Uterine smooth muscle cell (primary cell): ENCODE data around the gene STRA6. TPM values are rescaled to one million over a fixed set of nuclear protein-coding genes. Genes with fewer than 3 reads are reported as not detected.

Experiments used
- total RNA-seq: library from RNA; depleted of rRNA; stranded (reverse); fragments of >200 nt; gene quantifications from 2 replicates; pipeline ENCODE4 v1.2.3, GENCODE V29; 2014

The STRA6 gene, protein sequence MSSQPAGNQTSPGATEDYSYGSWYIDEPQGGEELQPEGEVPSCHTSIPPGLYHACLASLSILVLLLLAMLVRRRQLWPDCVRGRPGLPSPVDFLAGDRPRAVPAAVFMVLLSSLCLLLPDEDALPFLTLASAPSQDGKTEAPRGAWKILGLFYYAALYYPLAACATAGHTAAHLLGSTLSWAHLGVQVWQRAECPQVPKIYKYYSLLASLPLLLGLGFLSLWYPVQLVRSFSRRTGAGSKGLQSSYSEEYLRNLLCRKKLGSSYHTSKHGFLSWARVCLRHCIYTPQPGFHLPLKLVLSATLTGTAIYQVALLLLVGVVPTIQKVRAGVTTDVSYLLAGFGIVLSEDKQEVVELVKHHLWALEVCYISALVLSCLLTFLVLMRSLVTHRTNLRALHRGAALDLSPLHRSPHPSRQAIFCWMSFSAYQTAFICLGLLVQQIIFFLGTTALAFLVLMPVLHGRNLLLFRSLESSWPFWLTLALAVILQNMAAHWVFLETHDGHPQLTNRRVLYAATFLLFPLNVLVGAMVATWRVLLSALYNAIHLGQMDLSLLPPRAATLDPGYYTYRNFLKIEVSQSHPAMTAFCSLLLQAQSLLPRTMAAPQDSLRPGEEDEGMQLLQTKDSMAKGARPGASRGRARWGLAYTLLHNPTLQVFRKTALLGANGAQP
- 3.9 and 4.5 TPM in 2 replicates for total RNA-seq

DNA sequence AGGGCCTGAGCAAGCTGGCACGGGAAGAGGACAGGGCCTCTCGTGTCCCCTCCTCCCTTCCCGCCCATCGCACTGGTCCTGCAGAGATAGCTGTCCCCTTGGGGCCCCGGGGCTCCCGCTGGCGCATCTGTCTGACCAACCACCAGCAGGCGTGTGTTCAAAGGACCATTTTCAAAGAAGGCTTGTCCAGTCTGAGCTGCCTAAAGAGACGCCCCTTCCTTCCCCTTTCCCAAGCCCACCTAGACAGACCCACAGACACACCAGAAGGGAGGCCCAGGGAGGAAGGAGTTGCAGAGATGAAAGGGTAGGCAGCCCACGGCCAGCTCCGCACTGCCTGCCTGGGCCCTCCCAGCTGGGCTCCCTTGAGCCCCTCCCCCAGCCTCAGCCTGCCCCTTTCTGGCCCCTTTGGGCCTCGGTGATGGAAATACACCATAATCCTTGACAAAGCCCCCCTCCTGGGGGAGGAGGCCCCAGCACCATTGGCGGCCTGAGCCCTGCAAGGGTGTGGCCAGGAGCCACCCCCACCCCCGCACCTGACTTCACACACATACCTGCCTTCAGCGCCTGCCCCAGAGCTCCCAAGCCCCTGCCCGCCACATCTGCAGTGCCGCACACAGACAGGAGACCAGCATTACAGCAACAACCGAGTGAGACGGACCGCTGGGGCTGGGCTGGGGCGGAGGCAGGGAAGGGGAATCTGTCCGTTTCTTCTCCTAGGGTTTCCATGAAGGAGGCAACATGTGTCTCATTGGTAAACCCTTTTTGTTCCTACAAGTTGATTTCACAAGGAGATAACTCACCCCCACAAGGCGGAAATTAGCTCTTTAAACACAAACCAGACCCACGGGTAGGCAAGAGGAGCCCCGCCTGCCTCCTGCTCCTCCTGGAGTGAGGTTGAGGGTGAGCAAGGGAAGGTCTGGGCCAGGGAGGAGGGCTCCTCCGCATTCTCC, at the start of gene STRA6:
Gene STRA6, minus strand, starts transcription at position 336 of the 950 bp plus-strand sequence. CDS start 520 bp downstream, outside the sequence.

GRCh38 chr15:74235962-74236361, 33.4 kb upstream of the STRA6 start, which contains the start of gene CCDC33:
Gene CCDC33 (plus strand): TSS chr15:74236326. CDS start chr15:74236720, 394 bp downstream.

DNA sequence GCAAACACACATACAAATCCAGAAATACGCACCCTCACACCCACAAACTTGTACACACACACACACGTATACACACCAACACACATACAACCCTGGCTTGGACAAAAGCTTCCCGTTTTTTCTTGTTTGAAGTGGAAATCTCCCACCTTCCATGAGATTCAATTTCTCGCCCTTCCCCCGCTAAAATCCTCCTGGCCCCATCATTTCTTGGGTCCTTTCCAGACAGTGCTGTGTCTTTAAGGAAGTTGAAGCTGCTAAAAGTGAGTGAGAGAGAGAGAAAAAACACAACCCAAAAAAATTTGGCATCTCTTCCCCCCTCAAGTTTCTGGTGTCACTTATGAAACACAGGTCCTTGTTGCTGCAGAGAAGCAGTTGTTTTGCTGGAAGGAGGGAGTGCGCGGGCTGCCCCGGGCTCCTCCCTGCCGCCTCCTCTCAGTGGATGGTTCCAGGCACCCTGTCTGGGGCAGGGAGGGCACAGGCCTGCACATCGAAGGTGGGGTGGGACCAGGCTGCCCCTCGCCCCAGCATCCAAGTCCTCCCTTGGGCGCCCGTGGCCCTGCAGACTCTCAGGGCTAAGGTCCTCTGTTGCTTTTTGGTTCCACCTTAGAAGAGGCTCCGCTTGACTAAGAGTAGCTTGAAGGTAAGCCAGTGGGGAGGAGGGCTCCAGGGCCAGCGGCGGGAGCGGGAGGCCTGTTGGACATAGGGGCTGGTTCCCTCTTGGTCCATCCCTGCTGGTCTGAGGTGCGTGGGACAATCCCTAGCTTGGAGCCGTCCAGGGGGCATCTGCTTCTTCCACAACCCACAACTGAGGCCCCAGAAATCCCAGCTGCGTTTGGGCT, 29.0 kb downstream of the STRA6 start, which contains the start of gene ISLR:
Gene ISLR, plus strand, starts transcription at position 331 of the 839 bp plus-strand sequence. CDS start 1,149 bp downstream, outside the sequence.

GRCh38 chr15:74130155-74130848, 72.3 kb downstream of the STRA6 start, which contains the start of gene ISLR2:
Gene ISLR2 (plus strand): TSS chr15:74130586. CDS start chr15:74132755, 2,169 bp downstream.

Other genes with a start within 250 kb of the STRA6 start
- 20.4 and 21.9 TPM in 2 replicates for gene STOML1, start 210.5 kb downstream of the STRA6 start, total RNA-seq
- gene PML, start 208.1 kb downstream of the STRA6 start, total RNA-seq: 25.0 and 27.9 TPM in 2 replicates
- under 0.01 TPM in 1 of 2 replicates, not detected in the other for gene GOLGA6A, start 120.2 kb downstream of the STRA6 start, total RNA-seq
- gene ISLR2, start 72.2 kb downstream of the STRA6 start, total RNA-seq: under 0.01 and 0.25 TPM in 2 replicates
- 30.2 and 39.7 TPM in 2 replicates for gene ISLR, start 29.1 kb downstream of the STRA6 start, total RNA-seq
- gene CCDC33, start 33.5 kb upstream of the STRA6 start, total RNA-seq: 0.12 and 0.22 TPM in 2 replicates
- under 0.01 and 0.11 TPM in 2 replicates for gene CYP11A1, start 164.9 kb upstream of the STRA6 start, total RNA-seq
- gene SEMA7A, start 231.2 kb upstream of the STRA6 start, total RNA-seq: 49.2 and 135 TPM in 2 replicates